ENCODE data around the gene CTNNA3. TPM values are rescaled to one million over a fixed set of nuclear protein-coding genes. Genes with fewer than 3 reads are reported as not detected.

The CTNNA3 gene
- total RNA-seq, 1 donor from 2014 or later = 15.5 TPM

DNA sequence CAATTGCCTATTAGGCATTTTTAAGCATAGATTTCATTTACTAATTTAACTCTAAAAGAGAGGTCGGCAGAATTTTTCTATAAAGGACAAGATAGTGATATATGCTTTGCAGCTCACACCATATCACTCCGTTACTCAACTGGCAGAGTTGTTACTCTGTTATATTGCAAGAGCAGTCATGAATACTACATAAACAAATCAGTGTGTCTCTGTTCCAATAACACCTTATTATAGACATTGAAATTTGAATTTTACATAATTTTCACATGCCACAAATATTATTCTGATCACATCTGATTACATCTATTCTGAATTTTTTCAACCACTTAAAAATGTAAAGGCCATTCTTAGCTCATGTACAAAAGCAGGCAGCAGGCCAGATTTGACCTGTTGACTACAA lies 1624.1 kb downstream of the CTNNA3 start:
- DNase-seq = no peak

DNA sequence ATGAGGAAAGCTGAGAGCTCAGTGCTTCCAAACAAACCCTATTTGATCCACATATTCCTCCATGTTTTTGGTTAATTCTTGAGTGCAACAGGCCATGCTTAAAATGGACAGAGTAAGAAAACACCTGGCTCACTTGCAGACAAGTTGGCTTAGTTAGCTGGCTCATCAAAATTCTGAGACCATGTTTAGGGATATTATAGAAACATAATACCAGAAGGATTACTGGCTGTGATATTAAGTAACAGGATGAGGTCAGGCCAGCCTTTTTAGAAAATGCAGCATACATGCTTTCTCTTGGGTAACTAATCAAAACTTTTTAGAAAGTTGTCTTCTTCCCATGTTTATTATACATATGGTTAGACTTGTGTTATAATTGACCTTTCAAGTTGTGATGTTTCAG lies 1637.4 kb downstream of the CTNNA3 start:
- peak; percentile 25 for DNase-seq

DNA sequence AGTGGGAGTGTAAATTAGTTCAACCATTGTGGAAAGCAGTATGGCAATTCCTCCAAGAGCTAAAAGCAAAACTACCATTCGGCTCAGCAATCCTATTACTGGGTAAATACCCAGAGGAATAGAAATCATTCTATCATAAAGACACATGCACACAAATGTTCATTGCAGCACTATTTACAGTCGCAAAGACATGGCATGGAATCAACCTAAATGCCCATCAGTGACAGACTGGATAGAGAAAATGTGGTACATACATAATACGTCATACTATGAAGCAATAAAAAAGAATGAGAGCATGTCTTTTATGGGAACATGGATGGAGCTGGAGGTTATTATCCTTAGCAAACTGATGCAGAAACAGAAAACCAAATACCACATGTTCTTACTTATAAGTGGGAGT lies 1646.7 kb downstream of the CTNNA3 start:
- DNase-seq = no peak

DNA sequence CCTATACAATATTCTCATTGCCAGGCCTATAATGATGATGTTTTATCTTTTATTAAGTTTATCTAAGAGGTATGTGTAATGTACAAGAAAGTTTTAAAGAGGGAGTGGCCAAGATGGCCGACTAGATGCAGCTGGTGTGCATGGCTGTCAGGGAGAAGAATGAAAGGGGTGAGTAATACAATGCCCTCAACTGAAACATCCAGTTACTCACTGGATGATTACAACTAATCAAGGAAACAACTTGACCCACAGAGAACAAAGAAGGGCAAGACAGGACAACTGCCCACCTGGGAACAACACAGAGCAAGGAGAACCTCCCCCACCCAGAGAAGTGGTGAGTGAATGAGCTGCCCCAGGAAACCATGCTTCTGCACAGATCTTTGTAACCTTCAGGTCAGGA lies 1650.1 kb downstream of the CTNNA3 start:
- no peak for DNase-seq

DNA sequence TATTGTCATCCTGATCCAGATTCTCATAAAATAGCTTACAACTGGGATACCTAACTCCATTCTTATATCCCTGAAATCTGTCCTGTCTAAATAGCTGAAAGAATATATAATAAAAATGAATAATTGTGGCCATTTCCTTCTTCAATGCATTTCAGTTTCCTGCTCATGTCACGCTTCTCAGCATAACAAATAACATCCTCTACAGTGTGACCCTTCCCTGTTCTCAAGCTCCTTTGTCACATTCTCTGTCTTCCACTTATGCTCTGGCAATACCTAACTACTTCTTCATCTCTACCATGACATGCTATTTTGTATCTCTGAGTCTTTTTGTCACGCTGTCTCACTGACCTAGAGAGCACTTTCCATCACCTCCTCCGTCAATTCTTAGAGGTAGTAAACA lies 1654.2 kb downstream of the CTNNA3 start:
- no peak for DNase-seq

DNA sequence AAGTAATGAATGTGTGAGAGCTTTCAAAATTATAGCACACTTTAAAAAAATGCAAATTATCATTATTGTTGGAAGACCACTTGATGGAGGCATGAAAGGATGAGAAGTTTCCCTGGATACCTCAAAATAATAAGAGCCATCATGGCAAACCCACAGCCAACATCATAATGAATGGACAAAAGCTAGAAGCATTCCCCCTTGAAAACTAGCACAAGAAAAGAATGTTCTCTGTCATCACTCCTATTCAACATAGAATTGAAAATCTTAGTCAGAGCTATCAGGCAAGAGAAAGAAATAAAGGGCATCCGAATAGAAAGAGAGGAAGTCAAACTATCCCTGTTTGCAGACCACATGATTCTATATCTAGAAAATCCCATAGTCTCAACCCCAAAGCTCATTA lies 1657.4 kb downstream of the CTNNA3 start:
- no peak for DNase-seq

DNA sequence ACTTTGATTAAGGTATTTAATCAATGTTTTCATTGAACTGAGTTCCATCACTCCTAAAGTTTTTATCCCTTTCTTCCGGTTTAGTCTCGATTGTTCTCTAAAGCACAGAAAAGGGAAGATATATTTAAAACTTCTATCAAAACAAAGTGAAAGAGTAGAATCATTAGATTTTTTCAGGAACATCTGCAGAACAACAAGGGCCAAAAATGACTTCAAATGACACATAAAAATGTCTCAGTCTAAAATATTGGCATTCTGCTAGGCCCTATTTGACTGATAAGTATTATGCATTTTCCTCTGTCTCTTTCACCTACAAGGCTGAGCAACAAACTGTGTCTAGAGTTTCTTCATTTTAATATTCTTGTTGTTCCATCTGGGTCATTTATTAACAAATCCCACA lies 1669.7 kb downstream of the CTNNA3 start:
- DNase-seq = no peak

DNA sequence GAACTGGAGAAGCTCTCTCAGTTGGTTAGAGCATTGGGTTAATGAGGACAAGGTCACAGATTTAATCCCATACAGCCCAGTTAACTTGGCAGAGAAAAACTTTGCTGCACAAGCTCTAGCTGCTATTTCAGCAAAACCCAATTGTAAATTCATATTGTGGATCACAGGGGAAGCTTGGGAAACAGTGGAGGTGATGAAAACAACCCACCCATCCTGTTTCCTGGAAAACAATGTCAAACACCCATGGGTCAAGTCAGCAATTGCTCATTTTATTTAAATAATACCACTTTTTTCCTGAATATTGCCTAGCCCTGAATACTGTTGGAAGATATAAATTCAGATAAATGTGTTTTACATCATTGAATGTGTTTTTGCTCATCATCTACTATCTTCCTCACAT lies 1670.8 kb downstream of the CTNNA3 start:
- no peak for DNase-seq

DNA sequence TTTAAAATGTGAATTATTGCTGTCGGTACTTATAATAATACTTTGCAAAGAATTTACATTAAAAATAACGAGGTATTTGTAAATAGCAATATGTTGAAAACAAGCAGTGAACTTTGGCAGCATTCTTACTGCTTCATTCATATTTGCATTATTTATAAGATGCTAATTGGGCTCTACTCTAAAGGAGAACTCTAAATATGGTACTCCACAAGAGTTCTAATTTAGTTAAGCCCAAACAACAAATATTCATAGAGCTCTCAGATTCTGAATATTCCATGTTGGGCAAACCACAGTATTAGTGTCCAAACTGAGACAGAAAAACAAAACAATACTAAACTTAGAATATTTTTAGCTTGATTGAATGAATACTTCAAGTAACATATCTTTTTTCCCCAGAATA lies 1674.6 kb downstream of the CTNNA3 start:
- no peak for DNase-seq

DNA sequence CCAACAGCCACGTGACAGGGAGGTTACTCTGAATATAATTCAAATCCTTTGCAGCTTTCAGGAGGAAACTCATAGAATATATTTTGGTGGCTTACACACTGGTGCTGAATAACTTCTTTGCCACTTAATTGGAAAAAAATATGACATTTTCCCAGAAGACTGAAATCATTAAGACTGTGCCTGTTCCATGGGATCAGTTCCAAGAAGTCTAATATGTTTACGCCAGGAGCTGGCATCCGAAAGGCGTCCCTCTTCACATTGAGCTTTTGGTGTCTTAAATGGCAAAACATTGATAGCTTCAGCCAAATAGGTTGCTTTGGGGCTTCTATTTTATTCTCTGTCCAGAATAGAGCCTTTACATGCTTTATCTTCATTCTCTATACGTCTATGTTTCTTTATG lies 1687.8 kb downstream of the CTNNA3 start:
- DNase-seq = peak; percentile 50

DNA sequence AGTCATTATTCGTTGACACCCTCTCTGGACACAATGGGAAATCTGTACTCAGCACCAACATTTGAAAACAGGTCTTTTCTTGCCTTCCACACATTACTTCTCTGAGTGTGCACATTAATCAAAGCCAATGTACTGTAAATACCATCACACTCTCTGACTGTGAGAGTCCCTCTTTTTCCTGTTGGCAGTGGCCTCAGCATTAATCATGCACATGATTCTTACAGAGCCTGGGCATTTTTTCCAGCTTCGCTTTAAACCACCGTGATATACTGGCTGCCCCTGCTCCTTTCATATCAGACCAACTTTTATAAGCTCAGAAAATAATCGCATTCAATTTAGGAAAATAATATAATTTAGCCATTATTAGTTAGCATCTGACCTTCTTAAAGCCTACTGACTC lies 1689.6 kb downstream of the CTNNA3 start:
- no peak for DNase-seq

DNA sequence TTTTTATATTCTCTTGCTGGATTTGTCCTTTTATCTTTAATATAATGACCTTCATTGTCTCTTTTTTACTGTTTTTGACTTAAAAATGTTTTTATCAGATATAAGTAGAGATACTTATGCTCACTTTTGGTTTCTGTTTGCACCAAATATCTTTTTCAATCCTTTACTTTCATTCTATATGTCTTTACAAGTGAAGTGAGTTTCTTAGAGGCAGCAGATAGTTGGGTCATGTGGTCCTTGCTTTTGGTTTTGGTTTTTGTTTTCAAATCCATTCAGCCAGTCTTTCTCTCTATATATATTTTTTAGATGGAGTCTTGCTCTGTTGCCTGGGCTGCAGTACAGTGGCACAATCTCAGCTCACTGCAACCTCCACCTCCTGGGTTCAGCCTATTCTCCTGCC lies 1702.5 kb downstream of the CTNNA3 start:
- DNase-seq = no peak

DNA sequence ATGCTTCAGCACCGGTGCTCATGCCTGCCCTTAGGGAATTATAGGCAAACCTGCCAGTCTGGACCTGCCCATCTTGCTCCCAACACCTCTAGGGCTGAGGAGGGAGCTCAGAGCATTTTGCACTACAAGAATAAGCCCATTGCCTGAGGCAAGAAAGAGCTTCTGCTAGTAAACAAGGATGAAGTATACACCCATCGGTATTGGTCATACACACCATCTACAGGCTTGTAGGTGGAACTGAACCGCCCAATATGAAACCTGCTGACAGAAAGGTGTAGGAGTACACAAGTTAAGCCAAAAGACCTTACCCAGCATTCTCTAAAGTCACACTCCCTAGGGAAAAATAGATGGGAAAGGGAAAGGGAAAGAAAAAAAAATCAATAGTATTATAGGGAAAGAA lies 1727.1 kb downstream of the CTNNA3 start:
- no peak for DNase-seq

DNA sequence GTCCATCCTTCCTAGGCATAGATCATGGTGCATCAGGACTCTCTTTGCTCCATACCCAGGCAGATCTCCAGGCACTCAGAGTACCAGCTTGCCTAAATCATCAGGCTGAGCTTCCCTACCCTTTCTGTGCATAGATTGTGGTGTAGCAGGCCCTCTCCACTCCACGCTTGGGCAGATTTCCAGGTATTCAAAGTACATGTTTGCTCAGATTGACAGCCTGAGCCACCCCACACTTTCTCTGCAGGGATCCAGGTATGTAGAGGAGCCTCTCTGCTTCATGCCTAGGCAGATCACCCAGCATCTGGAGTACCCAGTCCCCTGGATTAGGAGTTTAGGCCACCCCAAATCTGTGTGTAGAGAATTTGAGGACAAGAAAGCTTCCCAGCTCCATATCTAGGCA lies 1727.6 kb downstream of the CTNNA3 start:
- no peak for DNase-seq

DNA sequence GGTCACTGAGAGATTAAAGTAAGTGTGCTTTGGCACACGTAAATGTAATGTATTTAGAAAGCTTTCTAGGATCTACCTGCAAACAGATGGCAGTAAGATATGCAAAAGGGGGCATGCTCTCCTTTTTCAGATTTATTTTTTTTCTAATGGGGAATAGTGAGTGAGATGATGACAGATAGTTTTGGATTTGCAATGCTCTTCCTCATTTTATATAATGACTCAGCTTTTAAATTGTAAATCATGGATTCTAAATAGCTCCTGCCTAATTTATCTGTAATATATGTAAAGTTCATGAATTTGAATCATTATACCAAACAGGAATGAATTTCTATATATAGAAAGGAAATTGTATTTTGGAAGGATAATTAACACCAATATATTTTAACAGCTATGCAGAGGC lies 1731.8 kb downstream of the CTNNA3 start:
- DNase-seq = no peak

DNA sequence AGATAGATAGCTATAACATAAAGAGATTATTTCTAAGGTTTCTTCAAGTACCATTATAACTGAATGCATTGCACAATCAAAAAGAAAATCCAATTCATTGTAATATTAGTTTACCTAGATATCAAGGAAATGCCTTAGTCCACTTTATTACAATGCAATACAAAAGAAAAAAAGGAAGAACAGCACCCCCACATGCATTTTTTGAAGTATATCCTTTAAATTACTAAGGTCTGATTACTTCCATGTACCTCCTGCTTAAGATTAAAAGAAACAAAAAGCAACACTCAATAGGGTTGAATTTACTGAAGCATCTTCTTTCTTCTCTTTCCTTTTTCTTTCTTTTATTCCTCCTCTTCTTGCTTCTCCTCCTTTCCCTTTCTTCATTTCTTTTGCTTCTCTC lies 1743.9 kb downstream of the CTNNA3 start:
- no peak for DNase-seq

DNA sequence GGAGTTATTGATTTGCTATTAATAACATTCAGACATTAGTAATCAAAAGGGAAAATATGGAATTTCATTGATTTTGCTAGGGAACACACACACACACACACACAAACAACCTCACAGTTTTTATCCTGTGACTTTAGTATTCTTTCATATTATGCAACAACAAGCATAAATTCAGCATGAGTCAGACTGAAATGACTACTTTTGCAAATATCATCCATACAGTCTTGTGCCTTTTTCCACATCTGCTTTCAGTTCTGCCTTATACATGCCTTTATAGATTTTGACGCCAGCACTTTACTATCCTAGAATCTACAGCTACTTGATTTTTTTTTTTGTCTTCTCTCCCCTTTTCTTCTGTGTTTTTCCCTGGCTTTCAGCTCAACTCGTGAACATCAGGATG lies 1745.9 kb downstream of the CTNNA3 start:
- DNase-seq = no peak

DNA sequence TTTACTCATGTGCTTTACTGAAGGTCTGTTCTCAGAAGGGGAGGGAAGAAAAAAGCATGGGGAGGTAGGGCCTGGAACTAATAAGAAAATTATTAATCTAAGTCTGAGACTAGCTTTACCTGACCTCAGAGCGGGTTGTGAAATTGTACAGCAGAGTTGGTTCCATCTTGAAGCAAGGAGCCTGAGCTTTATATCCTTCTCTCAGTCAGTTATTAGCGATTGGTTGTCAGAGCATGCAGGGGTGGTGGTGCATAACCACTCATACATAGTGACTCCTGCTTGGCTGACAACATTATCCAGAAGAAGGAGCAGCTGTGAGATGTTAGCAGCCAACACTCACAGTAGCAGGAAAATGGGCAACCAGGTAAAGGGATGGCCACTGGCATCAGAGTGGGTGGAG lies 1746.5 kb downstream of the CTNNA3 start:
- DNase-seq = no peak

DNA sequence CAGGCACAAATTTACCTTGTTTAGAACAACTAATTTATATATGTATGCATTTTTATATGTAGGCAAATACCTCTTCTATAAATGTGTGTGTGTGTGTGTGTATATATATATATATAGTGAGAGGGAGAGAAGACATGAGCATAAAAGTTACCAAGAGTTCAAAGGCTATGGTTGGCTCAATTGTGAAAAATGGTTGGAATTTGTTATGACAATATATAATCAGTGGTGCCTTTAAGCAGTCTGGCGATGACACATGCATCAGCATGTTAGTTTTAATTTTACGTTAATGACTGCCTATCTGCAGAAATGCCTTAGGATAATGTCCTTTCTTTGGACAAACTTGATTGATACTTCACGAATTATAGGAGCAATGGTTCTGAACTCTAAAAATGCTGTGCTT lies 1750.9 kb downstream of the CTNNA3 start:
- DNase-seq = no peak

DNA sequence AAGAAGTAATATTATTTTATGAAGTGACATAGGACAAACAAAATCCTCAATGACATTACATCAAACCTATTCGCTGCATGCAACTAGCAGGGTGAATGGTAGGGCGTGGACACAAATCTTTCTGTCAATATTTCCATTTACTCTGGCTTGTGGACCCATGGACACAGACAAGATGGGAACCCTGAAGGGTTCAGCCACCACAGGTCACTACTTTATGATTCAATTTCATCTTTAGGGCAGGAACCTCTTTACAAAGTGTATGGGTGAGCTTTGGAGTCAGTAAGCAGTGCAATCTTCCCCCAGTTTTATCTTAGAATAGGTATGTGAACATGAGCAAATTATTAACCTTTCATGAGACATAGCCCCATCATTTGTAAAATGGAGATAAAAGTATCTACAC lies 1752.5 kb downstream of the CTNNA3 start:
- no peak for DNase-seq

DNA sequence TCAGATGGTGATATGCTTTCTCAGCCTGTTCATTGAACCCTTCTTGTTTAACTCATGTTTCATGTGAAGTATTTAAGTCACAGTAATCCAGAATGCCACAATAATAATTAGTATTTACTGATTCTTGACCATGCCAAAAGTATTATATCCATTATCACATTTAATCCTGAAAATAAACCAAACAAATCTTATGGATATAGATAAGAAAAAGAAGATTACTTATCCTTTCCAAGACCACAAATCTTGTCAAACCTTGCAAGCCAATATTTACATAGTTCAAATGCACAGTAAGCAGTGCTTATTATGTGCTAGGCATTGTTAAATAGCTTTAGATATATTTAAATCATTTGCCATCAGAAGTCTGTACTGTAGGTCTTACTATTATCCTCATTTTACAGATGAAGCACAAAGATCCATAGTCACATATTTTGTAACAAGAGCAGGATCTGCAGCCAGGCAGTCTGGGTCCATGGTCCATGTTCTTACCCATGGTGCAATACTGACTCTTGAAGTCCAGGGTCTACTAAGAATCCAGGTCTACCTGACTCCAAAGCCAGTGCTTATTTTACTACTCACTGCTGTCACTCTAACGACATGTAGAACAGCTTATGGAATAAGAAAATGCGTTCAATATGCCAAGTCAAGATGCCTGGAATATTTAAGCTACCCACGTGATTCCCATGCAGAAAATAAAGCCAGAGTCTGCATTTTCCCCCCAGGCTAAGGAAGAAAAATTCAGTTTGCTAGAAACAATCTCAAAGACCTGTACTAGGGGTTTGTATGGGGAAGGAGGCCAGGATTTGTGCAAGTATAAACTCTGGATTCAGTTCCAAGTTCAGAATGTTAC lies 1755.0 kb downstream of the CTNNA3 start:
- DNase-seq = peak; percentile 11

DNA sequence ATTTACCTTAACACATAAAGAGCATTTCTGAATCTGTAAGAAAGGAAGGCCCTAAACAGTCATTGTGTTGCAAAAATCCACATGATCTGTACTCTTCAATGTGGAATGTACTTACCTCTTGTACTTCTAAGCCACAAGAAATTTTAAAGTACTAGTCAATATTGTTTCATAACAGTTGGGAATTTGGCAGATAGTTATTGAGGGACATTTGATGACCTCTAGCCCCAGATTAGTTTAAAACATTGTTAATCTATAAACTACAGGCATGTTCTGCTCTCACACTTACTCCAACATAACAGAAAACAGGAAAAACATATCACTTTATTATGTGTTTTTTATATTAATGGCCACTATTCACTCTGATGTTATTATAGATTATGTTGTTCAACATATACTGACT lies 1755.9 kb downstream of the CTNNA3 start:
- no peak for DNase-seq

DNA sequence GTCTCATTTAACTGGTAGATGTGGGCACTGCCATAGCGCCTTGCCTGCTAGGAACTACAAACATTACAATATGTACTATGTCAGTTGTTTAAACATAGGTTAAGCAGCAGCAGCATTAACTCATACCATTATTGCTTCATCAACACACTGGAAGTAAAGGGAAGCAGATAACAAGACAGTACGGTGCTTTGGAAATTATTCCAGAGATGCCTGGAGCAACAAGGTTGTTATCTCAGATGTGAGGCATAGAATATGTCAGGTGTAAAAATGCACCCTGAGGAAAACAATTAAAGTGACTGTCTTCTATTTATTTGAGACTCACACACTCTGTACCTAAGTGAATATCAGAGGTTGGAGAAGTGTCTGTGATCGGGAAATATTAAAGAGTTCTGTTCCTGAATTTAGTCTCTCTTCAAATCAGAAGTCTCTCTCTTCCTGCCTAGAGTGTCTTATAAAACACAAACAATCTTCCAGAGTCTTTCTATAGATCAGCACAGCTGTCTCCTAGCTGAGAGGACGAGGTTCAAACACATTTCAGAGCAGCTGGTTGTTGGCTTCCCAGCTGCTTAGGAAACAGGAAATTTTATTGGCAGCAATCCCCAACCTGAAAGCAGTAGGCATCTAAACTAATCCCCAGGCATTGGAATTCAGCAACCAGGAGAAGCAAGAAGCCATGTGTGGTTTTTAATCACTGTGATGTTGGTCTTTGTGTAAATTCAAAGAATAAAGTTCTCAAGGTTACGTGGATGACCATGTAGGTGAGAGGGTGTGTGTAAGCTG lies 1764.5 kb downstream of the CTNNA3 start:
- DNase-seq = peak; percentile 86
